GM23338 (cell line): ENCODE data around the gene DAPK2. TPM values are rescaled to one million over a fixed set of nuclear protein-coding genes. Genes with fewer than 3 reads are reported as not detected.

ENCODE experiments used
- ATAC-seq: fragments of 200-7000 bp; cut with Tn5 transposase; 3 replicates; pipeline ENCODE4 v1.9.1; 2020
- DNase-seq: peaks from one replicate; pipeline ENCODE4 v3.0.0-alpha.2; 2015; ENCODE audit warnings: low spot score
- H2AFZ ChIP-seq: fragments of 200-600 bp; sonication (generic); 2 replicates; pipeline ENCODE4 v1.8.0; 2016; ENCODE audit warnings: antibody characterized with exemption, mild to moderate bottlenecking, moderate library complexity
- H3F3A ChIP-seq: fragments of 200-600 bp; sonication (generic); replicated peaks from 2 replicates; pipeline ENCODE4 v1.8.0; 2017; ENCODE audit warnings: antibody characterized with exemption, mixed run types, low read depth
- H3K27ac ChIP-seq: fragments of 200-600 bp; sonication (generic); 2 replicates; pipeline ENCODE4 v1.6.1; 2016; ENCODE audit warnings: low read depth
- H3K27me3 ChIP-seq: fragments of 200-600 bp; sonication (generic); 2 replicates; pipeline ENCODE4 v1.8.0; 2016; ENCODE audit warnings: mild to moderate bottlenecking, mixed run types, moderate library complexity; ENCODE audit not compliant: insufficient read depth
- H3K36me3 ChIP-seq: fragments of 200-600 bp; sonication (generic); 2 replicates; pipeline ENCODE4 v1.8.0; 2016; ENCODE audit warnings: mild to moderate bottlenecking; ENCODE audit not compliant: insufficient read depth
- H3K4me1 ChIP-seq: fragments of 200-600 bp; sonication (generic); 2 replicates; pipeline ENCODE4 v1.8.0; 2016; ENCODE audit warnings: mild to moderate bottlenecking, moderate library complexity; ENCODE audit not compliant: insufficient read depth
- H3K4me2 ChIP-seq: fragments of 200-600 bp; sonication (generic); 2 replicates; pipeline ENCODE4 v1.7.1; 2017; ENCODE audit warnings: mixed run types
- H3K4me3 ChIP-seq: fragments of 200-600 bp; sonication (generic); 2 replicates; pipeline ENCODE4 v1.6.1; 2016; ENCODE audit warnings: mixed run types
- H3K79me2 ChIP-seq: fragments of 200-600 bp; sonication (generic); replicated peaks from 2 replicates; pipeline ENCODE4 v1.8.0; 2017; ENCODE audit warnings: mild to moderate bottlenecking; ENCODE audit not compliant: insufficient read depth
- H3K9me2 ChIP-seq: fragments of 200-600 bp; sonication (generic); 2 replicates; pipeline ENCODE4 v1.8.0; 2017; ENCODE audit not compliant: insufficient read depth
- H4K20me1 ChIP-seq: fragments of 200-600 bp; sonication (generic); replicated peaks from 2 replicates; pipeline ENCODE4 v1.8.0; 2017; ENCODE audit warnings: mild to moderate bottlenecking; ENCODE audit not compliant: insufficient read depth
- H3K27ac Mint-ChIP-seq: 2 replicates; pipeline ENCODE4 v1.8.0; 2020; ENCODE audit warnings: inconsistent platforms, mild to moderate bottlenecking, moderate library complexity, mixed read lengths
- H3K27me3 Mint-ChIP-seq: 3 replicates; pipeline ENCODE4 v1.8.0; 2022; ENCODE audit warnings: low read depth, mild to moderate bottlenecking, moderate library complexity, mixed read lengths, inconsistent platforms; ENCODE audit not compliant: insufficient read depth, poor library complexity
- H3K36me3 Mint-ChIP-seq: 3 replicates; pipeline ENCODE4 v1.8.0; 2021; ENCODE audit warnings: low read depth, mild to moderate bottlenecking, inconsistent platforms, moderate library complexity, mixed read lengths
- H3K4me1 Mint-ChIP-seq: 3 replicates; pipeline ENCODE4 v1.8.0; 2020; ENCODE audit warnings: mild to moderate bottlenecking, inconsistent platforms, mixed read lengths
- H3K4me3 Mint-ChIP-seq: 3 replicates; pipeline ENCODE4 v1.8.0; 2021; ENCODE audit warnings: moderate library complexity, mild to moderate bottlenecking, inconsistent platforms, mixed read lengths
- H3K9me3 Mint-ChIP-seq: 3 replicates; pipeline ENCODE4 v1.8.0; 2020; ENCODE audit warnings: moderate library complexity, mild to moderate bottlenecking, inconsistent platforms, mixed read lengths
- CREB1 ChIP-seq: fragments of 250-450 bp; sonication (Bioruptor Pico); IDR thresholded peaks from 2 replicates; pipeline ENCODE4 v1.5.0; 2020; ENCODE audit warnings: low read depth, mild to moderate bottlenecking, moderate library complexity
- EZH2 ChIP-seq: fragments of 200-600 bp; sonication (generic); IDR thresholded peaks from one replicate; pipeline ENCODE4 v1.8.0; 2017; ENCODE audit warnings: antibody characterized with exemption, mild to moderate bottlenecking, low read depth; ENCODE audit not compliant: unreplicated experiment
- EZH2phosphoT487 ChIP-seq: fragments of 200-600 bp; sonication (generic); IDR thresholded peaks from one replicate; pipeline ENCODE4 v1.8.1; 2018; ENCODE audit warnings: antibody characterized with exemption; ENCODE audit not compliant: unreplicated experiment
- JUNB ChIP-seq: IDR thresholded peaks from one replicate; pipeline ENCODE4 v1.6.1; 2016; ENCODE audit warnings: antibody characterized with exemption; ENCODE audit not compliant: unreplicated experiment
- NANOG ChIP-seq: IDR thresholded peaks from 2 replicates; pipeline ENCODE4 v1.6.1; 2016; ENCODE audit warnings: antibody characterized with exemption, borderline replicate concordance
- POLR2AphosphoS5 ChIP-seq: IDR thresholded peaks from 2 replicates; pipeline ENCODE4 v1.6.1; 2016; ENCODE audit warnings: antibody characterized with exemption, low read depth
- STAT1 ChIP-seq: IDR thresholded peaks from one replicate; pipeline ENCODE4 v1.6.1; 2016; ENCODE audit warnings: antibody characterized with exemption; ENCODE audit not compliant: unreplicated experiment
- ZNF114 ChIP-seq: fragments of 250-450 bp; sonication (Bioruptor Pico); IDR thresholded peaks from 2 replicates; pipeline ENCODE4 v1.5.0; 2020; ENCODE audit warnings: mild to moderate bottlenecking, moderate library complexity
- ZNF331 ChIP-seq: fragments of 250-450 bp; sonication (Bioruptor Pico); IDR thresholded peaks from 2 replicates; pipeline ENCODE4 v1.5.0; 2020; ENCODE audit warnings: low read depth, mild to moderate bottlenecking, moderate library complexity
- ZNF462 ChIP-seq: fragments of 250-450 bp; sonication (Bioruptor Pico); IDR thresholded peaks from 2 replicates; pipeline ENCODE4 v1.5.0; 2020; ENCODE audit warnings: mild to moderate bottlenecking, moderate library complexity
- polyA plus RNA-seq: library from polyadenylated mRNA; unstranded; fragments of >200 nt; fragmentation: Nextera tagmentation; extraction: Ambion mirVana; gene quantifications from 2 replicates; pipeline ENCODE4 v1.2.1, GENCODE V29; 2016
- total RNA-seq: library from RNA; depleted of rRNA; stranded (reverse); fragments of >200 nt; shearing (Covaris generic); gene quantifications from 2 replicates; pipeline ENCODE4 v1.2.3, GENCODE V29; 2014
- TF ChIP-seq, protein P1 (sequence below), 2 experiments: fragments of 200-600 bp in 1 of 2; sonication (generic) in 1 of 2; conservative IDR thresholded peaks; 2 replicates each; pipeline versions ENCODE4 v1.5.1 to v1.6.1; 2016 to 2017; ENCODE audit warnings: antibody characterized with exemption in 2 of 2, low read depth in 2 of 2, mild to moderate bottlenecking in 2 of 2, moderate library complexity in 1 of 2

The DAPK2 gene
- total and polyA plus RNA-seq, 2 experiments from 2014 or later, result 1.6 to 3.1 TPM

GRCh38 chr15:63922916-63923315, 123.4 kb downstream of the DAPK2 start:
- H4K20me1 ChIP-seq, result no peaks in the 10 kb centered on the region
- H3K4me1 Mint-ChIP-seq, result peaks cover 16% of the 10 kb centered on the region
- no peaks in the 10 kb centered on the region for H3K27me3 ChIP-seq

DNA sequence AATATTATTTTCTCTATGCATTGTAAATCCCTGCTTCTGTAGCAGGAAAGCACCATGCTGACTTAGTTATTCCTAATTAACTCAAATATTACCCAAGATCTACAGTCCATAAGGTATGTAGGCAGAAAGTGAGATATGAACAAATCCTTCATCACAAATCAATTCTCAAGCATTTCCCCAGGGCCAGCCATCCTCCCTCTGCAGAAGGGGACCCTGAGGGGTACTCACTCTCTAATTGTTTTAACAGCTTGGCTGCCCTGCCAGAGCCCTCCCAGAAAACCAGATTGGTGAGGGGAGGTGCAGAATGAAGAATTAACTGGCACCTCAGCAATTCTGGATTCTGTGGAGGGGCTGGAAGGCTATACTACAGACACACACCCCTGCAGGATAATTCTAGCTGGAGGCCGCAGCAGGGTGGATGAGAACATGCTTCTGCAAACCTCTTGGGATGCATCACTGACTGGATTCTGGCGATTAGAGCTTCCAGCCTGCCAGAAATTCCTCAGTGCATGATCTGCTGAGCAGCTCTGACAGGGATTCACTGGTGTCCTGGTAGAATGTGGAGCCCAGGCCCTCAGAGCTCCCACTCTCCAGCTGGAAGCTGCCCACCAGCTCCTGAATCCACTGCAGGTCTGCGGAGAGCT, 123.9 kb downstream of the DAPK2 start:
- Histone ChIP-seq H3K4me2 (no peak overlapping the region), H3K79me2 (no peaks in the 10 kb centered on the region), H3F3A (0 out of 2 replicates have a peak, but pooled peaks cover 2% of the 10 kb centered on the region), H3K4me3 (no peak overlapping the region), H3K4me1 (0 out of 2 replicates have a peak, but pooled peaks cover 5% of the 10 kb centered on the region), H4K20me1 (no peaks in the 10 kb centered on the region), H3K27me3 (no peaks in the 10 kb centered on the region), H3K27ac (no peak overlapping the region), H3K36me3 (no peaks in the 10 kb centered on the region), H3K9me2 (no peaks in the 10 kb centered on the region), H2AFZ (no peak overlapping the region)
- Mint-ChIP-seq H3K9me3 (no peaks in the 10 kb centered on the region), H3K4me3 (no peak overlapping the region), H3K27me3 (peaks cover 5% of the 10 kb centered on the region), H3K27ac (no peak overlapping the region), H3K36me3 (no peaks in the 10 kb centered on the region), H3K4me1 (peaks cover 21% of the 10 kb centered on the region)
- ATAC-seq (no peak), DNase-seq (no peak)
- TF ChIP-seq STAT1 (no peak), EZH2phosphoT487 (no peak), ZNF462 (CRISPR knock-in tag) (no peak), EZH2 (no peak), ZNF114 (no peak), POLR2AphosphoS5 (no peak), CREB1 (no peak), NANOG (no peak), JUNB (no peak)
- TF ChIP-seq, protein P1, sequence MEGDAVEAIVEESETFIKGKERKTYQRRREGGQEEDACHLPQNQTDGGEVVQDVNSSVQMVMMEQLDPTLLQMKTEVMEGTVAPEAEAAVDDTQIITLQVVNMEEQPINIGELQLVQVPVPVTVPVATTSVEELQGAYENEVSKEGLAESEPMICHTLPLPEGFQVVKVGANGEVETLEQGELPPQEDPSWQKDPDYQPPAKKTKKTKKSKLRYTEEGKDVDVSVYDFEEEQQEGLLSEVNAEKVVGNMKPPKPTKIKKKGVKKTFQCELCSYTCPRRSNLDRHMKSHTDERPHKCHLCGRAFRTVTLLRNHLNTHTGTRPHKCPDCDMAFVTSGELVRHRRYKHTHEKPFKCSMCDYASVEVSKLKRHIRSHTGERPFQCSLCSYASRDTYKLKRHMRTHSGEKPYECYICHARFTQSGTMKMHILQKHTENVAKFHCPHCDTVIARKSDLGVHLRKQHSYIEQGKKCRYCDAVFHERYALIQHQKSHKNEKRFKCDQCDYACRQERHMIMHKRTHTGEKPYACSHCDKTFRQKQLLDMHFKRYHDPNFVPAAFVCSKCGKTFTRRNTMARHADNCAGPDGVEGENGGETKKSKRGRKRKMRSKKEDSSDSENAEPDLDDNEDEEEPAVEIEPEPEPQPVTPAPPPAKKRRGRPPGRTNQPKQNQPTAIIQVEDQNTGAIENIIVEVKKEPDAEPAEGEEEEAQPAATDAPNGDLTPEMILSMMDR (conservative IDR thresholded peaks at IDR 0.05; ENCODE audit: low read depth in 2 of 2), result no peak

More at GRCh38 chr15:63922916-63923315, 123.4 kb downstream of the DAPK2 start:
- H3K9me2 ChIP-seq, result no peaks in the 10 kb centered on the region
- H2AFZ ChIP-seq, result no peak overlapping the region
- DNase-seq (no peak), ATAC-seq (no peak)
- peaks cover 5% of the 10 kb centered on the region for H3K27me3 Mint-ChIP-seq
- H3F3A ChIP-seq, result no peaks in the 10 kb centered on the region
- H3K9me3 Mint-ChIP-seq, result no peaks in the 10 kb centered on the region
- no peaks in the 10 kb centered on the region for H3K36me3 Mint-ChIP-seq
- no peak overlapping the region for H3K27ac ChIP-seq
- no peak for TF ChIP-seq ZNF331 (CRISPR knock-in tag)
- H3K4me2 ChIP-seq, result no peak overlapping the region
- H3K27ac Mint-ChIP-seq, result no peak overlapping the region
- H3K79me2 ChIP-seq, result no peaks in the 10 kb centered on the region
- H3K4me3 Mint-ChIP-seq, result no peak overlapping the region
- H3K4me3 ChIP-seq, result no peak overlapping the region
- H3K36me3 ChIP-seq, result no peaks in the 10 kb centered on the region
- H3K4me1 ChIP-seq, result no peaks in the 10 kb centered on the region
